ENCODE measurements around the gene PPARGC1A. TPM values are rescaled to one million over a fixed set of nuclear protein-coding genes. Genes with fewer than 3 reads are reported as not detected.

Gene PPARGC1A
- total RNA-seq, 2 donors from 2014 or later, result 9.2 to 14.7 TPM

DNA sequence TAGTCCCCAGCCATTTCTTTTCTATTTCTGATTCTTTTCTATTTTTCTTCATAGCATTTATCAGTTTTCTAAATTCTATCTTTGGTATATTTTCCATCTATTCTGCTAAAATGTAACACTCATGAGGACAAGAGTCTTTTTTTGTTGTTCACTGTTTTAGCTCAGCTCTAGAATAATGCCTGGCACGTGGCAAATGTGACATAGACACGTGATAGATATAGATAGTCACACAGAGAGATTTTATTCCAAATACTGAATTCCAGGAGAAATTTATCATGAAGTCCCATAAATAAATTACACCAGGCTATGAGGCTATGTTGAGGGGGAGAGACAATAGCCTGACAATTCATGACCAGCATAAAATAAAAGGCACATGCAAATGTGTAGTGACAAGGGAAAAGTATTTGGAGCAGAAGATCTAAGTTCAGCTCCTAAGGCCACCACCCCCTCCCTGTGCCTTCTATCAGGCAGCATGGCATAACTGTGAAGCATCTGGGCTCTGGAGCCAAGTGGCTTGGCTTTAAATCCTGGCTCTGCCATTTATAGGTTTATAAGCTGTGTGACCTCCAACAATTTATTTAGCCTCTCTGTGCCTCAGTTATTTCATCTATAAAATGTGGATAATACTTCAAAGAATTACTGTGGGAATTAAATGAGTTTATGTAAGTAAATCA lies 25.7 kb upstream of the PPARGC1A start:
- WGBS, result 90% methylated on average over 2 of the region's 2 CpGs
- intact Hi-C loops (cut with DNase I), result no loop called here
- no peaks in the 10 kb centered on the region for H3K4me1 ChIP-seq (replicated peaks)
- no peaks in the 10 kb centered on the region for H3K36me3 ChIP-seq
- H3K9me3 ChIP-seq, result no peaks in the 10 kb centered on the region
- H3K4me3 ChIP-seq, result no peak overlapping the region
- no peaks in the 10 kb centered on the region for H3K27me3 ChIP-seq (replicated peaks; ENCODE audit: insufficient read depth)
- H3K27ac ChIP-seq, result no peak overlapping the region
- TF ChIP-seq POLR2A (IDR thresholded peaks at IDR 0.05) (no peak), POLR2AphosphoS5 (IDR thresholded peaks at IDR 0.05) (no peak)
- TF ChIP-seq, protein P1, sequence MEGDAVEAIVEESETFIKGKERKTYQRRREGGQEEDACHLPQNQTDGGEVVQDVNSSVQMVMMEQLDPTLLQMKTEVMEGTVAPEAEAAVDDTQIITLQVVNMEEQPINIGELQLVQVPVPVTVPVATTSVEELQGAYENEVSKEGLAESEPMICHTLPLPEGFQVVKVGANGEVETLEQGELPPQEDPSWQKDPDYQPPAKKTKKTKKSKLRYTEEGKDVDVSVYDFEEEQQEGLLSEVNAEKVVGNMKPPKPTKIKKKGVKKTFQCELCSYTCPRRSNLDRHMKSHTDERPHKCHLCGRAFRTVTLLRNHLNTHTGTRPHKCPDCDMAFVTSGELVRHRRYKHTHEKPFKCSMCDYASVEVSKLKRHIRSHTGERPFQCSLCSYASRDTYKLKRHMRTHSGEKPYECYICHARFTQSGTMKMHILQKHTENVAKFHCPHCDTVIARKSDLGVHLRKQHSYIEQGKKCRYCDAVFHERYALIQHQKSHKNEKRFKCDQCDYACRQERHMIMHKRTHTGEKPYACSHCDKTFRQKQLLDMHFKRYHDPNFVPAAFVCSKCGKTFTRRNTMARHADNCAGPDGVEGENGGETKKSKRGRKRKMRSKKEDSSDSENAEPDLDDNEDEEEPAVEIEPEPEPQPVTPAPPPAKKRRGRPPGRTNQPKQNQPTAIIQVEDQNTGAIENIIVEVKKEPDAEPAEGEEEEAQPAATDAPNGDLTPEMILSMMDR (IDR thresholded peaks at IDR 0.05), result no peak
- no peak for DNase-seq (ENCODE audit: low spot score)

DNA sequence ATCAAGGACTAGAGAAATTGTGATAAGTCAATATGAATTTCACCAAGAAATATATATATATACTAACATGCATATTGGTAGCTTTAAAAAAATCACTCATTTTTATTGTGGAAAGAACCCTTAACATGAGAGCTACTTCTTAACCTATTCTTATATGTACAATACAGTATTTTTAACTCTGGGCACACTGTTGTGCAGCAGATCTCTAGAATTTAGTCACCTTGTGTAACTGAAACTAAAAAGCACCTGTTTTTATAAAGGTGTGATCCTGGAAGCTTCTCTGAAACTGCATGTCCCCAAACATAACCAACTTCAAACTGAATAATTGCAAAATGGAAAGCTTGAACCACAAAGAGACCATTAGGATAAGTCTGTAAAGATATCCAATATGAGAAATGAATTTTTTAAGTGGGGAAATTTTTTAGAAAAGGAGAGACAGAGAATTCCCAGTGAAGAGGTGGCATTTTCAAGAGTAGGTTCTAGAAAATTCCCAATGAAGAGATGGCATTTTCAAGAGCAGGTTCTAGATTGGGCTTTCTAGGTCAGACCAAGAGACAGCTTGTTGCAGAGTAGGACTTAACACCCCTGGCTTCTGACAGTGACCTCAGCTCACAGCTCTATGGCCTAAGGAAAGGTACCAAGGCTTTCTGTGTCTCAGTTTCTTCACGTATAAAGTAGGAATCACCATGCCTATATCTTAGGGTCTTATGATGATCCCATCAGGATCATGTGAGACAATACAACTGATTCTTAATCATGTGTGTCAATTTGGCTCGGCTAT lies 22.0 kb upstream of the PPARGC1A start:
- Histone ChIP-seq H3K4me1 (replicated peaks) (no peaks in the 10 kb centered on the region), H3K36me3 (no peaks in the 10 kb centered on the region), H3K9me3 (no peaks in the 10 kb centered on the region), H3K27ac (no peak overlapping the region), H3K4me3 (no peak overlapping the region), H3K27me3 (replicated peaks; ENCODE audit: insufficient read depth) (no peaks in the 10 kb centered on the region)
- WGBS, result 89% methylated on average over 2 of the region's 2 CpGs
- TF ChIP-seq, protein P1 (IDR thresholded peaks at IDR 0.05), result no peak
- TF ChIP-seq POLR2AphosphoS5 (IDR thresholded peaks at IDR 0.05), result no peak
- no peak for TF ChIP-seq POLR2A (IDR thresholded peaks at IDR 0.05)
- intact Hi-C loops (cut with DNase I), result no loop called here
- DNase-seq (ENCODE audit: low spot score), result no peak

DNA sequence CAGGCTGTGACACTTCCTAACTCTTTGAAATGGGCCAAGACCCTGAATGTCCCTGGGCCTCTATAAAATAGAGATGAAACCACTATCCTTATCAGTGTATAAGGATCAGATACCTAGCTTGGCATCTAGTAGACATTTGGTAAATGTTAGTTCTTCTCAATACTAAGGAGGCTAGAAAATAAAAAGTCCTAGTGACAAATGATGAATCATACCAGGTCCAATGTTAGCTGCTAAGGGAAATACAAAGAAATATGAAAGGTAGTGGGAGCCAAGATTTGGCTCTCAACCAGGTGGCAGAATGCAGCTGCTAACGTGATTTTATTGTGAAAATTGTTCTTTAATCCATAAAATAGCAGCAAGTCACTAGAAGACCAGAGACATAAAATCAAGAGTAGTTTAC lies 19.8 kb upstream of the PPARGC1A start:
- intact Hi-C loops (cut with DNase I), result no loop called here
- 7% methylated on average over 1 of the region's 1 CpG for WGBS
- Histone ChIP-seq H3K36me3 (no peaks in the 10 kb centered on the region), H3K27me3 (replicated peaks; ENCODE audit: insufficient read depth) (no peaks in the 10 kb centered on the region), H3K27ac (no peak overlapping the region), H3K4me3 (no peak overlapping the region), H3K4me1 (replicated peaks) (no peaks in the 10 kb centered on the region), H3K9me3 (no peaks in the 10 kb centered on the region)
- TF ChIP-seq POLR2A (IDR thresholded peaks at IDR 0.05) (no peak), POLR2AphosphoS5 (IDR thresholded peaks at IDR 0.05) (no peak)
- TF ChIP-seq, protein P1 (IDR thresholded peaks at IDR 0.05), result no peak
- no peak for DNase-seq (ENCODE audit: low spot score)

DNA sequence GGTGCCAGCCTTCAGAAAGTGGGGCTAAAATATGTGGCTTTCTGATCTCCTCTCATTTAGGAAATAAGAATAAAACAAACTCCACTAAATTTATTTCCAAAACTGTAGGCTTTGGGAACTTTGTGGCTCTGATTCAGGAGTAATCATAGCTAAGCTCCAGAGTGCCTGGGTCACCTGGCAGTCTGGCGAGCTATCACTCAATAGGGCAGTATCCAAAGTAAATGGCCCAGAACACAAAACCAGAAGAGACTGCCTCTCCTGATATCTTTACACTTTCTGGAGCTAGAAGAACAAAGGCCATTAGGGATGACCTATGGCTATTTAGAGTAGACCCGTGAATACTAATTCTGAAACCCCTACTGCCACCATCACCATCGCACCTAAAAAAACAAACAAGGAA lies 17.0 kb upstream of the PPARGC1A start:
- intact Hi-C loops (cut with DNase I), result no loop called here
- Histone ChIP-seq H3K27me3 (replicated peaks; ENCODE audit: insufficient read depth) (no peaks in the 10 kb centered on the region), H3K4me1 (replicated peaks) (no peaks in the 10 kb centered on the region), H3K36me3 (no peaks in the 10 kb centered on the region), H3K27ac (no peak overlapping the region), H3K9me3 (no peaks in the 10 kb centered on the region), H3K4me3 (no peak overlapping the region)
- WGBS, result 75% methylated on average over 3 of the region's 3 CpGs
- no peak for DNase-seq (ENCODE audit: low spot score)
- no peak for TF ChIP-seq POLR2A (IDR thresholded peaks at IDR 0.05)

DNA sequence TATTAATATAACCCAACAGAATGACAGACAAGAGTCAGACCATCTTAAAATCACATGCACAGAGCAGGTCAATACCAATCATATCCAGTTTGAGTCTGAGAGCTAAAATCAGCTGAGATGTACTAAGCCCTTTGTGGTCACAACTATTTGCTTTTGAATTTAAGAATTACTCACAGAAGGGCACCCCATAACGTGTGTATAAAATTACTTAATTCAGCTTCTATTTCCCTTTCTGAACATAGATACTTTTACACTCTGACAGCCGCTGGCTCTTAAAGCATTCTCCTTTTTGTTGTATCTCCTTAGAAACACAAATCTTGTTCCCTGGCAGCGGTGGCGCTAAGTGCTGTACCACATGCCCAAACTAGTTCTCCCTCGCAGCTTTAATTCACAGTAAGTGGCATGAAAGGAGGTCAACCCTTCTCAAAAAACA lies 14.8 kb upstream of the PPARGC1A start:
- Histone ChIP-seq H3K4me1 (replicated peaks) (no peaks in the 10 kb centered on the region), H3K27me3 (replicated peaks; ENCODE audit: insufficient read depth) (no peaks in the 10 kb centered on the region), H3K4me3 (no peak overlapping the region), H3K36me3 (no peaks in the 10 kb centered on the region), H3K9me3 (no peaks in the 10 kb centered on the region), H3K27ac (peak overlapping the region in 1 of 2 donors; percentile 48)
- peak; percentile 72 for DNase-seq (ENCODE audit: low spot score)
- WGBS, result 41% methylated on average over 5 of the region's 5 CpGs
- TF ChIP-seq, protein P1 (IDR thresholded peaks at IDR 0.05), result no peak
- peak; percentile 57 for TF ChIP-seq POLR2AphosphoS5 (IDR thresholded peaks at IDR 0.05)
- intact Hi-C loops (cut with DNase I), result no loop called here
